PC-9 (cell line): ENCODE measurements around the gene TEX29. TPM values are rescaled to one million over a fixed set of nuclear protein-coding genes. Genes with fewer than 3 reads are reported as not detected.

Experiments used
- BruUV-seq: library from RNA; stranded (reverse); fragments of 400-500 nt; replicated peaks from 2 replicates; lab custom pipeline; 2021; lab: Mats Ljungman, UMichigan
- CTCF ChIA-PET: fragments of 300-600 bp; sonication (Branson Sonifier 250); formaldehyde crosslinking; loops from one replicate; lab custom pipeline; 2022; ENCODE audit warnings: antibody characterized with exemption; lab: Charles Lee
- POLR2A ChIA-PET: fragments of 300-600 bp; sonication (Branson Sonifier 250); formaldehyde crosslinking; loops from one replicate; lab custom pipeline; 2022; ENCODE audit warnings: antibody characterized with exemption; ENCODE audit not compliant: unreplicated experiment; lab: Charles Lee
- DNase-seq, 2 experiments: peaks; one replicate each; pipeline versions ENCODE4 v3.0.0 to v3.0.0-alpha.2; 2015 to 2022; ENCODE audit warnings: mixed read lengths in 1 of 2
- H2AFZ ChIP-seq: fragments of 200-600 bp; sonication (generic); 2 replicates; pipeline ENCODE4 v1.8.1; 2017; ENCODE audit warnings: antibody characterized with exemption
- H3F3A ChIP-seq: fragments of 200-600 bp; sonication (generic); 2 replicates; pipeline ENCODE4 v1.8.1; 2017; ENCODE audit warnings: antibody characterized with exemption, mild to moderate bottlenecking, low read depth; ENCODE audit not compliant: insufficient read depth
- H3K27ac ChIP-seq: fragments of 200-600 bp; sonication (generic); 2 replicates; pipeline ENCODE4 v1.6.1; 2016; ENCODE audit warnings: mixed run types
- H3K27me3 ChIP-seq: fragments of 200-600 bp; sonication (generic); 2 replicates; pipeline ENCODE4 v1.6.1; 2016; ENCODE audit warnings: low read depth, mixed run types; ENCODE audit not compliant: insufficient read depth
- H3K36me3 ChIP-seq: fragments of 200-600 bp; sonication (generic); 2 replicates; pipeline ENCODE4 v1.6.1; 2016; ENCODE audit warnings: low read depth, mixed run types
- H3K4me1 ChIP-seq: fragments of 200-600 bp; sonication (generic); replicated peaks from 2 replicates; pipeline ENCODE4 v1.6.1; 2016; ENCODE audit warnings: mixed run types; ENCODE audit not compliant: insufficient read depth
- H3K4me2 ChIP-seq: fragments of 200-600 bp; sonication (generic); 2 replicates; pipeline ENCODE4 v1.6.1; 2017; ENCODE audit warnings: mixed run types
- H3K4me3 ChIP-seq: fragments of 200-600 bp; sonication (generic); 2 replicates; pipeline ENCODE4 v1.6.1; 2016; ENCODE audit warnings: mixed run types
- H3K79me2 ChIP-seq: fragments of 200-600 bp; sonication (generic); 2 replicates; pipeline ENCODE4 v1.6.1; 2017; ENCODE audit warnings: low read depth, mixed run types
- H3K9me2 ChIP-seq: fragments of 200-600 bp; sonication (generic); 2 replicates; pipeline ENCODE4 v1.8.1; 2017; ENCODE audit warnings: mild to moderate bottlenecking; ENCODE audit not compliant: insufficient read depth
- H3K9me3 ChIP-seq: fragments of 200-600 bp; sonication (generic); 2 replicates; pipeline ENCODE4 v1.8.1; 2016; ENCODE audit warnings: low read depth; ENCODE audit not compliant: insufficient read depth
- H4K20me1 ChIP-seq: fragments of 200-600 bp; sonication (generic); 2 replicates; pipeline ENCODE4 v1.8.1; 2017; ENCODE audit not compliant: insufficient read depth
- CTCF ChIP-seq: fragments of 200-600 bp; sonication (generic); conservative IDR thresholded peaks from 2 replicates; pipeline ENCODE4 v1.6.1; 2017; ENCODE audit warnings: mixed run types, antibody characterized with exemption, mild to moderate bottlenecking, moderate library complexity
- EZH2 ChIP-seq: fragments of 200-600 bp; sonication (generic); IDR thresholded peaks from 2 replicates; pipeline ENCODE4 v1.8.0; 2017; ENCODE audit warnings: antibody characterized with exemption, low read depth
- intact Hi-C: fragments of 100-400 bp; cut with micrococcal nuclease; formaldehyde crosslinking; loops from one replicate; pipeline ENCODE4 v1.10.0; 2022; ENCODE audit not compliant: unreplicated experiment
- total RNA-seq: library from RNA; stranded (reverse); gene quantifications from 2 replicates; pipeline ENCODE4 v1.2.3, GENCODE V29; 2021

Gene TEX29
- total RNA-seq, 1 experiment from 2014 or later: not detected

- no peak overlapping the region for H3K27ac ChIP-seq
- peaks cover 4% of the 10 kb centered on the region; the same call in 1 of the 2 replicates for H4K20me1 ChIP-seq
- H3K4me2 ChIP-seq: no peak overlapping the region
- H3K4me1 ChIP-seq: no peaks in the 10 kb centered on the region
- peaks cover 92% of the 10 kb centered on the region for H3K27me3 ChIP-seq
- no peak for DNase-seq
- no peaks in the 10 kb centered on the region for H3K36me3 ChIP-seq
- no peak overlapping the region for H3K4me3 ChIP-seq
- no TSS peak for BruUV-seq
- no peak overlapping the region for H2AFZ ChIP-seq
- ChIA-PET POLR2A (no interaction called here), CTCF (no interaction called here)
- H3K79me2 ChIP-seq: no peaks in the 10 kb centered on the region
- 0 out of 2 replicates have a peak, but pooled peaks cover 5% of the 10 kb centered on the region for H3K9me2 ChIP-seq
- intact Hi-C loops: no loop called here
- H3K9me3 ChIP-seq: no peaks in the 10 kb centered on the region
- H3F3A ChIP-seq: no peaks in the 10 kb centered on the region; the same call in 1 of the 2 replicates
- no peak for TF ChIP-seq EZH2
- no peak for TF ChIP-seq CTCF
These were observed 33.1 kb downstream of the TEX29 start for GRCh38 chr13:111353508-111353907.

GRCh38 chr13:111354789-111355188 lies 34.3 kb downstream of the TEX29 start:
- Histone ChIP-seq H3K4me2 (no peak overlapping the region), H3K27ac (no peak overlapping the region), H3K36me3 (no peaks in the 10 kb centered on the region), H3K27me3 (peaks cover 89% of the 10 kb centered on the region), H3K9me2 (0 out of 2 replicates have a peak, but pooled peaks cover 5% of the 10 kb centered on the region), H3K4me3 (no peak overlapping the region), H3K4me1 (no peaks in the 10 kb centered on the region), H3K79me2 (no peaks in the 10 kb centered on the region), H3K9me3 (no peaks in the 10 kb centered on the region), H4K20me1 (peaks cover 4% of the 10 kb centered on the region; the same call in 1 of the 2 replicates), H2AFZ (no peak overlapping the region), H3F3A (no peaks in the 10 kb centered on the region; the same call in 1 of the 2 replicates)
- TF ChIP-seq EZH2 (no peak), CTCF (no peak)
- BruUV-seq: no TSS peak
- intact Hi-C loops: no loop called here
- POLR2A ChIA-PET: no interaction called here
- no peak for DNase-seq
- CTCF ChIA-PET: no interaction called here

- no peaks in the 10 kb centered on the region for H3K36me3 ChIP-seq
- no peak overlapping the region for H3K4me3 ChIP-seq
- H2AFZ ChIP-seq: no peak overlapping the region
- H3K79me2 ChIP-seq: no peaks in the 10 kb centered on the region
- no peak for DNase-seq
- H3K9me2 ChIP-seq: no peaks in the 10 kb centered on the region
- no peaks in the 10 kb centered on the region for H3F3A ChIP-seq
- H3K9me3 ChIP-seq: no peaks in the 10 kb centered on the region
- H4K20me1 ChIP-seq: peaks cover 4% of the 10 kb centered on the region; the same call in 1 of the 2 replicates
- H3K27ac ChIP-seq: no peak overlapping the region
- ChIA-PET CTCF (no interaction called here), POLR2A (no interaction called here)
- peaks cover 89% of the 10 kb centered on the region for H3K27me3 ChIP-seq
- no peaks in the 10 kb centered on the region for H3K4me1 ChIP-seq
- no TSS peak for BruUV-seq
- intact Hi-C loops: no loop called here
- TF ChIP-seq EZH2 (no peak), CTCF (no peak)
- H3K4me2 ChIP-seq: no peak overlapping the region
These were observed 36.4 kb downstream of the TEX29 start for GRCh38 chr13:111356795-111357194.
